ENCODE measurements around the gene OR1E2.

The OR1E2 gene

DNA sequence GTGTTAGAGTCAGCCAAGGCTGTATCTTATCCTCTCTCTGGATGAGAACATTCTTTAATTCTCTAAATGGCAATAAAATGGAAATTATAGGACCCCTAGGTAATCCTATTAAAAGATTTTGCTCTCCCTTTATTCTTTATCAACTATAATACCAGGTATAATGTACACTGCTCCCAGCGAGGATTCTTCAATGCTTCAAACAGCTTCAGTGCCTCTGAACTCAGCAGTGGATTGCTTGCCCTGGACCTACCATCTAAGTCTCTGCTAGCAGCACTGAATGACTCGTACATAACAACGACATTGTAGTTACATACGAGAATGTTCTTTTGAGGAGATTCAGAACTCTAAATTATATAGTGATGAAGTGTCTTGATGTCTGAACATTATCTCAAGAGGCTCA is 43.9 kb downstream of the OR1E2 start:
- DNase-seq, result no peak

DNA sequence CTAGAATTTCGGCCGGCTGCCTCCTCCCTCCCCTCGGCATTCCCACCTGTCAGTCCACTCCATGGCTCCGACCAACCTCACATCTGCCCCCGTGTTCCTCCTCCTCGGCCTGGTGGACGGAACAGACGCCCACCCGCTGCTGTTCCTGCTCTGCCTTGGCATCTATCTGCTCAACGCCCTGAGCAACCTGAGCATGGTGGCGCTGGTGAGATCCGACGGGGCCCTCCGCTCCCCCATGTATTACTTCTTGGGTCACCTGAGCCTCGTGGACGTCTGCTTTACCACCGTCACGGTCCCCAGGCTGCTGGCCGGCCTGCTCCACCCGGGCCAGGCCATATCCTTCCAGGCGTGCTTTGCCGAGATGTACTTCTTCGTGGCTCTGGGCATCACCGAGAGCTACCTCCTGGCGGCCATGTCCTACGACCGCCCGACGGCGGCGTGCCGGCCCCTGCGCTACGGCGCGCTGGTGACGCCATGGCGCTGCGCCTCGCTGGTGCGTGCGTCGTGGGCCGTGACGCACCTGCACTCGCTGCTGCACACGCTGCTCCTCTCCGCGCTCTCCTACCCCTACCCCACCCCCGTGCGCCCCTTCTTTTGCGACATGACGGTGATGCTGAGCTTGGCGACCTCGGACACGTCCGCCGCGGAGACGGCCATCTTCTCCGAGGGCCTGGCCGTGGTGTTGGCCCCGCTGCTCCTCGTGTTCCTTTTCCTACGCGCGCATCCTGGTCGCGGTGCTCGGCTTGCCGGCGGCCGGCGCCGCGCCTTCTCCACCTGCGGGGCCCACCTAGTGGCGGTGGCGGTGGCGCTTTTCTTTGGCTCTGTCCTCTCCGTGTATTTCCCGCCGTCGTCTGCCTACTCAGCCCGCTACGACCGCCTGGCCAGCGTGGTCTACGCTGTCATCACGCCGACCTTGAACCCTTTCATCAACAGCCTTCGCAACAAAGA is 47.5 kb downstream of the OR1E2 start, which contains the start of gene OR3A2:
Gene OR3A2, minus strand, starts transcription at position 440 of the 948 bp plus-strand sequence.
- DNase-seq, result no peak
